Measurements from ENCODE around the gene SYCE1.
A peak's percentile ranks its signal among the peaks of the same experiment; 100 is the strongest.
"Not testable (repeated sequence)": the region's sequence is repeated elsewhere in the genome, so short reads cannot be mapped to it uniquely, and the experiment has no call there.

Gene SYCE1

GRCh38 chr10:133565441-133566294, at the start of gene SYCE1:
Gene SYCE1 (minus strand): TSS chr10:133565583. CDS start chr10:133565529, 54 bp downstream.
- peak; percentile 11 for DNase-seq (ENCODE audit: low spot score)

- no peak for DNase-seq (ENCODE audit: low spot score)
Measured at GRCh38 chr10:133614830-133615580, 49.6 kb upstream of the SYCE1 start.

GRCh38 chr10:133613699-133614098, 48.3 kb upstream of the SYCE1 start:
- DNase-seq (ENCODE audit: low spot score) = no peak

- DNase-seq (ENCODE audit: low spot score) = no peak
Measured at GRCh38 chr10:133611079-133611478, 45.7 kb upstream of the SYCE1 start.

- DNase-seq (ENCODE audit: low spot score) = no peak
Measured at GRCh38 chr10:133608855-133609254, 43.5 kb upstream of the SYCE1 start.

- not testable (repeated sequence) for DNase-seq (ENCODE audit: low spot score)
Measured at GRCh38 chr10:133603434-133603833, 38.1 kb upstream of the SYCE1 start.

- DNase-seq (ENCODE audit: low spot score) = no peak
Measured at GRCh38 chr10:133600657-133601056, 35.3 kb upstream of the SYCE1 start.

GRCh38 chr10:133599869-133600268, 34.5 kb upstream of the SYCE1 start:
- DNase-seq (ENCODE audit: low spot score) = not testable (repeated sequence)

- DNase-seq (ENCODE audit: low spot score) = no peak
Measured at GRCh38 chr10:133592716-133593115, 27.3 kb upstream of the SYCE1 start.

- DNase-seq (ENCODE audit: low spot score) = no peak
Measured at GRCh38 chr10:133590970-133591359, 25.6 kb upstream of the SYCE1 start.

GRCh38 chr10:133590226-133590969, 25.0 kb upstream of the SYCE1 start:
- no peak for DNase-seq (ENCODE audit: low spot score)

GRCh38 chr10:133577037-133577436, 11.7 kb upstream of the SYCE1 start:
- DNase-seq (ENCODE audit: low spot score) = not testable (repeated sequence)

- DNase-seq (ENCODE audit: low spot score) = not testable (repeated sequence)
Measured at GRCh38 chr10:133573460-133573859, 8.1 kb upstream of the SYCE1 start.

GRCh38 chr10:133572055-133572454, 6.7 kb upstream of the SYCE1 start:
- not testable (repeated sequence) for DNase-seq (ENCODE audit: low spot score)

GRCh38 chr10:133569801-133570200, 4.4 kb upstream of the SYCE1 start:
- not testable (repeated sequence) for DNase-seq (ENCODE audit: low spot score)

- not testable (repeated sequence) for DNase-seq (ENCODE audit: low spot score)
Measured at GRCh38 chr10:133568831-133569527, 3.6 kb upstream of the SYCE1 start.

- no peak for DNase-seq (ENCODE audit: low spot score)
Measured at GRCh38 chr10:133568287-133568614, 2.9 kb upstream of the SYCE1 start.

- no peak for DNase-seq (ENCODE audit: low spot score)
Measured at GRCh38 chr10:133567609-133568286, 2.4 kb upstream of the SYCE1 start.

GRCh38 chr10:133567119-133567518, 1.7 kb upstream of the SYCE1 start:
- DNase-seq (ENCODE audit: low spot score) = no peak

- no peak for DNase-seq (ENCODE audit: low spot score)
Measured at GRCh38 chr10:133564816-133565215, 567 bp downstream of the SYCE1 start.

- DNase-seq (ENCODE audit: low spot score) = no peak
Measured at GRCh38 chr10:133559216-133559615, 6.2 kb downstream of the SYCE1 start.
